HG02642 (cell line): ENCODE results near the gene PITPNM2.
"Not testable (repeated sequence)": the region's sequence is repeated elsewhere in the genome, so short reads cannot be mapped to it uniquely, and the experiment has no call there.

Source experiments
- ATAC-seq: cut with Tn5 transposase; IDR thresholded peaks from one replicate; pipeline ENCODE4 v1.9.1; 2021; ENCODE audit warnings: mild to moderate bottlenecking; ENCODE audit not compliant: unreplicated experiment, poor library complexity

Gene PITPNM2

DNA sequence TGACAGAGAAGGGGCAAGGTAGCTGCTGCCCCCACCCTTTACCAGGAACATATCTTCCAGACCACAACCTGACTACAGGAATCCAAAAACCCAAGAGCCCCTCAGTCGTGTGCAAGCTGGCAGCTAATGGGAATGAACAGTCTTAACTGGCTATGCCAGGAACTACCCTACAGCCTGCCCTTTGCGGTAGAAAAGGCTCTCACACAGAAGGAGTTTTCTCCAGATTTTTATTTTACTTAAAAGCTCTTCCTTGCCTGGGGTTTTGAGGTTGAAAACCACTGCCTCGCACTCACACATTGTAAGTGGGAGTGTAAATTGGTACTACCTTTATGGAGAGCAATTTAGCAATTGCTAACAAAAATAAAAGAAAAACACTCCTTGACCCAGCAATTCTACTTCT lies 28.3 kb downstream of the PITPNM2 start:
- no peak for ATAC-seq

- ATAC-seq = no peak
These were observed 29.2 kb downstream of the PITPNM2 start for GRCh38 chr12:123121670-123122069.

DNA sequence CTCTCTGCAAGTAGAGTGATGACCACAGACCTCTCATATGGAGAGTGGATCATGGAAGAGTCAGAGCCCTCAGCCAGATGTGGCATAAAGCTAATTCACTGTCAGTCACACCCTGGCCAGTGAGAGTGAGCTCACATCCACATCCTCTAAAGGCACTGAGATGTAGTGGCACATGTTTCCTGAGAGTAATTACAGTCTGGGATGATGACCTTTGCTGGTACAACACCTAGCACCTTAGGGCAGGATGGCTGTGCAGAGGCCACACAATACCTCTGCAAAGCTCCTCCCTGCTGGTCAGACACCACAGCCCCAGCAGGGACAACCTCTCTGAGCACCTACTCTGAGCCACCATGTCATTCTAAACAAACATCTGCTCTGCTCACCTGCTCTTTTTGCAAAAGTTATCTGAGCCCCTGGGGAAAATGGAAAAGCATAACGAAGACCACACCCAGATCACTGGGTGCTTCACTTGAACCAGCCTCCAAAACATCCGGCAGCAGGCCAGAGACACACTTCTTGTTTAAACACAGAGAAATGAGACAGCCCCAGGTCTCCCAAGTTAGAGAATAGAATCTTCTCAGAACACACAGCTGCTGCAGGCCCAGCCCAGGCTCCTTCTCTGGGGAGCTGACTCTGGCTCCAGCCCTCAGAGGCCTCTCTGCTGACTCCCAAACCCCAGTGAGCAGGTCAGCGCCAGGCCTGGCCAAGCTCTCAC lies 30.3 kb downstream of the PITPNM2 start:
- no peak for ATAC-seq

- ATAC-seq = peak; percentile 77
These were observed 31.1 kb downstream of the PITPNM2 start for GRCh38 chr12:123119808-123120207.

DNA sequence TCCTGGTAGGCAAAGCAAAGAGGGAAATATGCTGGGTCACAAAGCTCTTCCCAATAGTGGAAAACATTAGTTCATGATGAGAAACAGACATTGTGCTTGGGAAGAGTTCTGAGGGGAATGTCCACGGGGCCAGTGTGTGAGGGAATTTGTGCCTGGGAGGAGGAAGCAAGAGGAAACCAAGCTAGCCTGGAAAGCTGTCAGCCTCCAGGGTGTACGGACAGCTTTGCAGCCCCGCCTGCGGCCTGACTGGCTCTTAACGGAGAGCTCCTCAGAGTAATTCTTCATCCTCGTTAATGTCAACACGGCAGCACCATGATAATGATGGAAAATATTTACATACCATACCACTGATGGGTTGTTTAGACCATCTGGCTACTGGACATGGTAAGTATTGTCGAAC lies 32.4 kb downstream of the PITPNM2 start:
- ATAC-seq = no peak

DNA sequence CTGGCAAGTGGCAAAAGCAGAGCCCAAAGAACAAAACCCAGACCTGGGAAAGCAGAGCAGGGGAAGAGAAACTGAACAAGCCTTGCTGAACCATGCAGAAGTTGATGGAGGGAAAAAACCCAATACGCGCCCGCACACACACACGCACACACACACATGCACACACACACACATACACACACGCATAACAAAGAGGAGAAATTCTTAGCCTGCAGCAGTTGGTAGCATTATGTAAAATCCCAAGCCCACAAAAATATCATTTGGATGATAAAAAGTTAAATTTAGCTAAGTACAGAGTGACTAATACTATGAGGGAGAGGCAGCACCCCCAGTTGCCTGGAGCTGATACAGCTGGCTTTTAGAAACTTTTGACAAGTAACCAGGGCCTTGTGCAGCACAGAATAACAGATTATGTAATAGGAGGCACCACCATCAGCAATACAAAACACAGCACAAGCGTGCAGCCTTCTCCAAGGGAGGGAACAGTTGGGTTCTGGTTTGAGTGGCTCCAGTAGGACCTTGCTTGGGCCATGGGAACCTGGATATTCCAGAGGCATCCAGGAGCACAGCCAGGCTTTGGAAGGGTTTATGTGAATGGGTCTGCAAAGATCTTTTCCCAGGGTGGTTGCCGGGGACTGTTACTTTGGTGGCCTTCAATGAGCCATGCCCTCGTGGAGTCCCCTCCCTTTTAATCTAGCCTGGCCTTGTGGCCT lies 35.3 kb downstream of the PITPNM2 start:
- ATAC-seq = no peak

GRCh38 chr12:123114304-123115083 lies 36.4 kb downstream of the PITPNM2 start:
- ATAC-seq = no peak

DNA sequence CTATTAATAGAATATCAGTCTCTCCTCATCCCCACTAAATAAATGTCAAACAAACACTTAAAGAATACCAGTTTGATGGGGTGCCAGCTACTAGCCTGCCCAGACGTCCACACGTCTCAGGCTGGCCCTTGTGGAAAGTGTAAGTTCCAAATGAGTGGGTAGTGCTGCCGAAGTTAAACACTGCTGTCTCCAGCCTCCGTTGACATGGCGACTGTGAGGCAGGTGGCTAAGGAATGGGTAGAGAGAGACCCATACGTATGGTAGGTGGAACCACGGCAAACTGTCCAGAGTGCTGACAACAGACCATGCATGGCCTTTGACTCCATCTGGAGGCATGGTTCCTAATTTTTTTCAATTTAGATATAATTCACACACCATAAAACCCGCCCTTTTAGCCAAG lies 37.9 kb downstream of the PITPNM2 start:
- no peak for ATAC-seq

DNA sequence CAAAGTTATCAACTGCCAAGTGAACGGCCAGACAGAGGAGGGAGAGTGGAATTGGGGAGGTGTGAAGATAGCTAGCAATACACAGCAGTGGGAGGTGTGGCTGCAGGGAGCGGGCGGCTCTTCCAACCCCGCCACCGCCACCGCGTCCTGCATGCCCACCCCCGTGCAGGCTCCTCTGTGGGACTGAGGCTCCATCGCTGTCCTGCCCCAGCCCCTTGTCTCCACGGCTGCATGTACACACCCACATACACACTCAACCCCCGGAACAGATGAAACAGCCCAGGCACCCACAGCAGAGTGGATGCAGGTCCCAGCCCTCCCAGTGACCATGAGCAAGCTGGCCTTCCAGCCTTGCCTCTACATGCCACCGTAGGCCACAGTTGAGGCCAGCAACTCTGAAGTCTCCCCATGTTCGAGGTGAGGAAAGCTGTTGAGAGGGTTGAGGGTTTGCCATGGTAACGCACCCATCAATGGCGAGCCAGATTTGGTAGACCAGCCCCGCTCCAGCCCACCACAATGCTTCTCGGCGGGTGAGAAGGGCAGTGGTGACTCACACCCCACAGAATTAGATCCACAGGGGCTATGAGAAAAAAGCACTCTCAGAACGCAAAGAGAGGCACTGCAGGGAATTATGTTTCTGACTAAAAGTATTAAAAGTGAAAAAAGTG lies 39.3 kb downstream of the PITPNM2 start:
- ATAC-seq = no peak

DNA sequence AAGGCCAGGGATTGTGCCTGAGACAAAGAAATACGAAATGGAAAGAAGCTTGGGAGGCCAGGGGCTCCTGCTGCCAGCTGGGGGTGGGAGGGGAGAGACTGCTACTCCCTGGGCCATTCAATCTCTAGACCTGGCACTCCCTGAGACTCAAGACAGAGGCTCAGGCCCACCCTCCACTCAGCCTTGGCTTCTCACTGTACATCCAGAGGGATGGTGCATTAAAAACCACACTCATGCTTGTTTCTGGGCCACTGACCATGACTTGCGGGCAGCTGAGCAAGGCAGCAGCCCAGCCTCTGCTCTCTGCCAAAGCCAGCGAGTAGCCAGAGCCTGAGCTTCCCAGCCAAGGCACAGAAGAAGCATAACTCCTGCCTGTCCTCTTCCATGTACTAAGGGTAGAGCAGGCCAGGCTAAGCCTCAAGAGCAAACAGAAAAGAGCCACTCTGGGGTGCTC lies 41.5 kb downstream of the PITPNM2 start:
- no peak for ATAC-seq

DNA sequence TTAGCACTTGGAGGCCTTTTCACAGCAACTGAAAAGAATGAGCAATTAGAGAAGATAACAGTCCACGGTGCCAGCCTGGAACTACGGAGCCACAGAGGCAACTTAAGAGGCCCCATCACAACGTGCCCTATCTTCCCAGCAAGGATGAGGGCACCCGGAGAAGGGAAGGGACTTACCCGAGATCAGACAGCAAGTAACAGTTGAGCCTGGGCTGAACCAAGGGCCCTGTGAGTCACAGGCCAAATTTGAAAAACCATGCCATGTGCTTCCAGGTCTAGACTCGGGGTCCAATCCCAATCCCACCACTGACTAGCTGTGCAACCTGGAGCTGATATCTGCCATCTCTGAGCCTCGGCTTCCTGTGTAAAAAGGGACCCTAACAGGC lies 42.2 kb downstream of the PITPNM2 start:
- ATAC-seq = no peak

GRCh38 chr12:123107926-123108681 lies 42.8 kb downstream of the PITPNM2 start:
- ATAC-seq = no peak

DNA sequence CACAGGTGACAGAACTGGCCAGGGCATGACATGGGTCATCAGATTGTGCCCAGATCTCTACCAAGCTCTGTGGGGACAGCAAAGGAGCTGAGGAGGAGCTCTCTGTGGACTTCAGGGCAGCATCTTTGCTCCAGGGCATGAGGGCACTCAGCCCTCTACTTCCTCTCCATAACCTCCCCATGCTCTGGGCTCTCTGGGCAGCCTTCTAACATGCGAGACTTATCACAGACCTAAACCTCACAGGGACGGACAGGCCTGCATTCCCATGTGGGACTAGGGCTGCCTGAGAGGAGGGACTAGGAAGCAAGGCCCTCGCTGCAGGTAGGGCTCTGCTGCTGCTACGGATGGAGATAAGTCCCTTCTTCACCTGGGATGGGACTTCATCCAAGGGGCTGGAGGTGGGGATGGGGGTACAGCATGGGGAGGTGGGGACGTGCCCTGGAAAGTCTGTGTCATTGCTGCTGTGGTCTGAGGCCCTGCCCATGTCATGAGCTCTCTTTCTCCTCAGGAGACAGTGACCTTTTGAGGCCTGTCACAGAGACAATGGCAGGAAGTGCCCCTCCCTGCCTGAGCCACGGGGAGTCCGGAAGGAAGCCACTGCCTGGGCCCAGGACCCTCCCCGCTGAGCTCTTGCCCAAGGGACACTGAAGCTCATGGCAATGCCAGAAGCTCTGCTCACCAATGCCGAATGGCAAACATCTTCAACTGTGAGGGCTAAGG lies 44.1 kb downstream of the PITPNM2 start:
- no peak for ATAC-seq

DNA sequence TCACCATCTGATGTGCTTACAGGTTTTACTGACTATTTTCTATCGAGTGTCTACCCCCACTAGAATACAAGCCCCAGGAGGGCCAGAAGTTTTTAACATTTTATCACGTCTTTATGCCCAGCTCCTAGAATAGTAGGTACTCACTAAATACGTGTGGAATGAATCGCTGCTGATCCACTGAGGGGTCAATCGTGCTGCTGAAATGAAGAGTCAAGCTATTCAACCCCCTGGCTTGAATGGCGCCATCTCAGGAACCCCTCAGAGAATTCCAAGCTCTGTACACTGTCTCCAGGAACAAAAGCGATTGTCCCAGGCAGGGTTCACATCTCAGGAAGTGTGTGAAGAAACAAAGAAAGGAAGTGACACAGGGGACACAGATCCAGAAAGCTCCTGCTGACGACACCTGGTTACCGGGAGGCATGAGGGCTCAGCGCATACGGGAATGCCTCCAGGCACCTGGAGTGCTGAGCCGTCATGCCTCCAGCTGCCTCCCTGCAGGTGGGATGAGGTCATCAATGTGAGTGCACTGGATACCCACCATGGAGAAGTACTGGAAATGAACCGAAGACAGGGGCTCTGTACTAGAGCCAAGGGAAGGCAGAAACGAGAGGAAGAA lies 45.6 kb downstream of the PITPNM2 start:
- ATAC-seq = no peak

DNA sequence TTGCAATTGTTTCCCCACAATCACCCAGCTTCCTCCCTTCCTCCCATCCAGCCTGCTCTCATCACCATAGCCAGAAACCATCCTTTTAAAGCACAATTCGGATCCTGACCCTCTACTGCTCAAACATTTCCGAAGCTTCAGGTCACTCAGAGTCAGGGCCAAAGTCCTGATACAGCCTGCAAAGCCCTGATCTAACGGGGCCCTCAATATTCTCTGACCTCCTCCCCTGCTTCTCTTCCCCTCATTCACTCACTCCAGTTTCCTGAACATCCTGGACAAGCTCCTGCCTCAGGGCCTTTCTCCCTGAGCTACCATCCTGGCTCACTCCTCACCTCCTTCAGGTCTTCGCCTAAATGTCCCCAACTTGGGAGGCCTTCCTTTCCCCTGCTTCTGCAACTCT lies 46.1 kb downstream of the PITPNM2 start:
- ATAC-seq = no peak

- ATAC-seq = not testable (repeated sequence)
These were observed 46.8 kb downstream of the PITPNM2 start for GRCh38 chr12:123104094-123104493.

DNA sequence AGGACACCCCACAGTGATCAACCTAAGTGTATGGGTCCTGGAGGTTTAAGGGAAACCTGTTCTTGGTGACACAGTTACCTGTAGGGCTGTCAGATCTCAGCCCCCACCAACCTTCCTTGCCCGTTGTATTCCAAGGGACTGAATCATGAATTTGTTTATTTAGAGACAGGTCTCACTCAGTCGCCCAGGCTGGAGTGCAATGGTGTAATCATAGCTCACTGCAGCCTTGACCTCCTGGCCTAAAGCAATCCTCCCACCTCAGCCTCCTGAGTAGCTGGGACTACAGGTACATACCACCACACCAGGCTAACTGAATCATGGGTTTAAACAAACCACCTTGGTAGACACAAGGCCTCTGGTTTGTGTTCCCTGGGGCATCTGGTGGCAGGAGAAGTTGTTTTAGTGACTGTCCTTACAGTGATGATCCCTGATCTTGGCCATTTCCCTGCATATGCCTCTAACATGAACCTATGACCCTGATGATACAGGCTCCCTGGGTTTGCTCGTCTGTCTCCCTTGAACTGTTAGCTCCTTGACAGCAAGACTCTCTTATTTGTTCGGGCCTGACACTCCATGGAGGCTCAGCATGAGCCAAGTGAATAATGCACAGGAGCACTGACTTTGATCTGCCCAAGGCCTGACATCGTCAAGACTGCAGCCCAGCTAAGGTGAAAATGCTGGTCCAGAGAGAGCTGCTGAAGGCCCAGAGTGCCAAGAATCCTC lies 47.9 kb downstream of the PITPNM2 start:
- no peak for ATAC-seq

DNA sequence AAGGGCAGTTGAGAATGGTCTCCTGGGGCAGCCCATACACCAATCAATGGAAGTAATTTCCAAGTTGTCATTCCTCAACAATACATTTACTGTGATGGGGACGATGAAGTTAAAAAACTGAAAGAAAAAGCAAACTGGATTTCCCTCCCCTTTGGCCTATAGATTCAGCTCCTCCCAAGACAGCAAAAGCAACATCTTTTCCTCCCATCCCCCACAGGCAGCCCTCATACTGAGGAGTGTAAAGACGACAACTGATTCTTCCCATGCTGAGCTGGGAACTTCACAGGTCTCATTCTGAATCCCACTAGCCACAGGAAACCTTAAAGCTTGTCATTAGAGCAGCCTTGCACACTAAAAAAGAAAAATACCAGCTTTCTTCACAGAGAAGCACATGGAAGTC lies 48.5 kb downstream of the PITPNM2 start:
- ATAC-seq = no peak
